Panc1 (cell line): Measurements from ENCODE around the gene PIGP. TPM values are rescaled to one million over a fixed set of nuclear protein-coding genes. Genes with fewer than 3 reads are reported as not detected.
"Not testable (repeated sequence)": the region's sequence is repeated elsewhere in the genome, so short reads cannot be mapped to it uniquely, and the experiment has no call there.

ENCODE experiments used
- ATAC-seq: fragments of 200-7000 bp; cut with Tn5 transposase; 2 replicates; pipeline ENCODE4 v1.9.1; 2020; ENCODE audit warnings: mild to moderate bottlenecking, moderate library complexity
- BruUV-seq: library from RNA; stranded (reverse); fragments of 400-500 nt; replicated peaks from 2 replicates; lab custom pipeline; 2021; lab: Mats Ljungman, UMichigan
- CTCF ChIA-PET: fragments of 300-600 bp; sonication (Branson Sonifier 250); formaldehyde crosslinking; loops from one replicate; lab custom pipeline; 2022; ENCODE audit warnings: antibody characterized with exemption; lab: Charles Lee
- POLR2A ChIA-PET: fragments of 300-600 bp; sonication (Branson Sonifier 250); formaldehyde crosslinking; loops from one replicate; lab custom pipeline; 2022; ENCODE audit warnings: antibody characterized with exemption; lab: Charles Lee
- DNase-seq: peaks from one replicate; pipeline ENCODE4 v3.0.0-alpha.2; 2010; ENCODE audit warnings: low read depth, low spot score
- H3K27ac ChIP-seq: 2 replicates; pipeline ENCODE4 v1.5.1; 2011; ENCODE audit warnings: mild to moderate bottlenecking, low read length, inconsistent platforms
- H3K27me3 ChIP-seq: fragments of 200-500 bp; sonication (Bioruptor generic); 2 replicates; pipeline ENCODE4 v1.6.0; 2014; ENCODE audit warnings: low read length, inconsistent platforms; ENCODE audit not compliant: control insufficient read depth, insufficient read depth
- H3K36me3 ChIP-seq: fragments of 200-500 bp; sonication (Bioruptor generic); 2 replicates; pipeline ENCODE4 v1.5.1; 2014; ENCODE audit warnings: inconsistent platforms, mild to moderate bottlenecking, low read length, moderate library complexity; ENCODE audit not compliant: control insufficient read depth, insufficient read depth
- H3K4me1 ChIP-seq: 2 replicates; pipeline ENCODE4 v1.5.1; 2011; ENCODE audit warnings: inconsistent platforms, mild to moderate bottlenecking, low read length, moderate library complexity; ENCODE audit not compliant: control insufficient read depth, insufficient read depth
- H3K4me3 ChIP-seq, 2 experiments: 2 replicates each; pipeline ENCODE4 v1.5.1; 2011 to 2012; ENCODE audit warnings: low read depth in 2 of 2, low read length in 2 of 2, mild to moderate bottlenecking in 2 of 2, inconsistent platforms in 1 of 2, moderate library complexity in 1 of 2
- H3K9me3 ChIP-seq: fragments of 200-500 bp; sonication (Bioruptor generic); 2 replicates; pipeline ENCODE4 v1.5.1; 2014; ENCODE audit warnings: low read depth, mild to moderate bottlenecking, inconsistent platforms, low read length, moderate library complexity; ENCODE audit not compliant: control insufficient read depth, insufficient read depth
- POLR2AphosphoS5 ChIP-seq: IDR thresholded peaks from 2 replicates; pipeline ENCODE4 v1.6.1; 2012; ENCODE audit warnings: mild to moderate bottlenecking, low read depth, low read length, moderate library complexity
- SIN3A ChIP-seq: IDR thresholded peaks from 2 replicates; pipeline ENCODE4 v1.6.1; 2012; ENCODE audit warnings: low read depth, mild to moderate bottlenecking, low read length, moderate library complexity, borderline replicate concordance; ENCODE audit not compliant: insufficient read depth
- TCF7L2 ChIP-seq: IDR thresholded peaks from 2 replicates; pipeline ENCODE4 v1.6.1; 2011; ENCODE audit warnings: mild to moderate bottlenecking, low read depth, low read length, inconsistent platforms
- in situ Hi-C: cut with HindIII; loops from 2 replicates; pipeline ENCODE4 v1.10.0; 2016; ENCODE audit warnings: low sequenced_read_pairs, low pct_unique_long_range_greater_than_20kb
- intact Hi-C: fragments of 100-400 bp; cut with micrococcal nuclease; formaldehyde crosslinking; loops from one replicate; pipeline ENCODE4 v1.10.0; 2022; ENCODE audit not compliant: unreplicated experiment
- total RNA-seq: library from RNA; stranded (reverse); gene quantifications from one replicate; pipeline ENCODE4 v1.2.1, GENCODE V29; 2021; ENCODE audit not compliant: unreplicated experiment
- TF ChIP-seq, protein P1 (sequence below), 2 experiments: IDR thresholded peaks; 2 replicates each; pipeline ENCODE4 v1.6.1; 2011 to 2012; ENCODE audit warnings: low read depth in 2 of 2, control low read depth in 1 of 2, low read length in 1 of 2, mild to moderate bottlenecking in 1 of 2, moderate library complexity in 1 of 2; ENCODE audit not compliant: insufficient read depth in 1 of 2
- TF ChIP-seq, protein P2 (sequence below): fragments of 450-650 bp; IDR thresholded peaks from 2 replicates; pipeline ENCODE4 v1.5.1; 2017; ENCODE audit warnings: mild to moderate bottlenecking

The PIGP gene
- total RNA-seq, 1 experiment from 2014 or later: 16.1 TPM

DNA sequence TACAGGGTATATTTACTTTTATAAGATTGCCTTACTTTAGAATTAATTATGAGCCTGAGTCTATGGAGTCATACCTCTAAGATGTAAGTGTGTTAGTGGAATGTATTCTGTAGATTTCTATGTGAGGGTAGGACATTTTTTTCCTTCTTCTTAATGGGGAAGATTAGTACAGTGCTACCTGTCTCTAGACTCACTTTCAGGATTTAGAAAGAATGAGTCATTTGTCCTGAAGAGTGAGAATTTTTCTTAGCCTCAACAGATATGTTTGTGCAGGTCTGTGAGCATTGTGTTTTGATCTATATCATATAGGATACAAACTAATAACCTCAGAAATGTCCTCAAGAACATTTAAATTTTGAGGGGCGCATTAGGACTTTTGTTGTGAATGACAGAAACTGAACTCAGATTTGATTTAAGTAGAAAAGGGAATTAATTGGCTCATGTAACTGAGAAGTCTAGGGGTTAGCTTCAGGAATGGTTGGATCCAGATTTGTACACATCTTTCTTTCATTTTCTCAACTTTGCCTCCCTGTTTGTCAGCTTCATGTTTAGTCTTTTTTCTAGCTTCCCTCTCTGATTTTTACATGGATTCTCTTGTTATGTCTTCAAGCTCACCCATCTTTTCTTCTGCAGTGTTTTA lies 45.4 kb upstream of the PIGP start:
- no peak for DNase-seq
- H3K27me3 ChIP-seq: no peaks in the 10 kb centered on the region
- intact Hi-C loops (no loop called here), in situ Hi-C loops (no loop called here)
- ChIA-PET POLR2A (no interaction called here), CTCF (no interaction called here)
- no peak for TF ChIP-seq SIN3A
- TF ChIP-seq, protein P1, sequence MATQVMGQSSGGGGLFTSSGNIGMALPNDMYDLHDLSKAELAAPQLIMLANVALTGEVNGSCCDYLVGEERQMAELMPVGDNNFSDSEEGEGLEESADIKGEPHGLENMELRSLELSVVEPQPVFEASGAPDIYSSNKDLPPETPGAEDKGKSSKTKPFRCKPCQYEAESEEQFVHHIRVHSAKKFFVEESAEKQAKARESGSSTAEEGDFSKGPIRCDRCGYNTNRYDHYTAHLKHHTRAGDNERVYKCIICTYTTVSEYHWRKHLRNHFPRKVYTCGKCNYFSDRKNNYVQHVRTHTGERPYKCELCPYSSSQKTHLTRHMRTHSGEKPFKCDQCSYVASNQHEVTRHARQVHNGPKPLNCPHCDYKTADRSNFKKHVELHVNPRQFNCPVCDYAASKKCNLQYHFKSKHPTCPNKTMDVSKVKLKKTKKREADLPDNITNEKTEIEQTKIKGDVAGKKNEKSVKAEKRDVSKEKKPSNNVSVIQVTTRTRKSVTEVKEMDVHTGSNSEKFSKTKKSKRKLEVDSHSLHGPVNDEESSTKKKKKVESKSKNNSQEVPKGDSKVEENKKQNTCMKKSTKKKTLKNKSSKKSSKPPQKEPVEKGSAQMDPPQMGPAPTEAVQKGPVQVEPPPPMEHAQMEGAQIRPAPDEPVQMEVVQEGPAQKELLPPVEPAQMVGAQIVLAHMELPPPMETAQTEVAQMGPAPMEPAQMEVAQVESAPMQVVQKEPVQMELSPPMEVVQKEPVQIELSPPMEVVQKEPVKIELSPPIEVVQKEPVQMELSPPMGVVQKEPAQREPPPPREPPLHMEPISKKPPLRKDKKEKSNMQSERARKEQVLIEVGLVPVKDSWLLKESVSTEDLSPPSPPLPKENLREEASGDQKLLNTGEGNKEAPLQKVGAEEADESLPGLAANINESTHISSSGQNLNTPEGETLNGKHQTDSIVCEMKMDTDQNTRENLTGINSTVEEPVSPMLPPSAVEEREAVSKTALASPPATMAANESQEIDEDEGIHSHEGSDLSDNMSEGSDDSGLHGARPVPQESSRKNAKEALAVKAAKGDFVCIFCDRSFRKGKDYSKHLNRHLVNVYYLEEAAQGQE (IDR thresholded peaks at IDR 0.05; ENCODE audit: insufficient read depth in 1 of 2, low read depth in 2 of 2, low read length in 1 of 2): no peak
- no peak for TF ChIP-seq POLR2AphosphoS5
- TF ChIP-seq TCF7L2: no peak
- TF ChIP-seq, protein P2, sequence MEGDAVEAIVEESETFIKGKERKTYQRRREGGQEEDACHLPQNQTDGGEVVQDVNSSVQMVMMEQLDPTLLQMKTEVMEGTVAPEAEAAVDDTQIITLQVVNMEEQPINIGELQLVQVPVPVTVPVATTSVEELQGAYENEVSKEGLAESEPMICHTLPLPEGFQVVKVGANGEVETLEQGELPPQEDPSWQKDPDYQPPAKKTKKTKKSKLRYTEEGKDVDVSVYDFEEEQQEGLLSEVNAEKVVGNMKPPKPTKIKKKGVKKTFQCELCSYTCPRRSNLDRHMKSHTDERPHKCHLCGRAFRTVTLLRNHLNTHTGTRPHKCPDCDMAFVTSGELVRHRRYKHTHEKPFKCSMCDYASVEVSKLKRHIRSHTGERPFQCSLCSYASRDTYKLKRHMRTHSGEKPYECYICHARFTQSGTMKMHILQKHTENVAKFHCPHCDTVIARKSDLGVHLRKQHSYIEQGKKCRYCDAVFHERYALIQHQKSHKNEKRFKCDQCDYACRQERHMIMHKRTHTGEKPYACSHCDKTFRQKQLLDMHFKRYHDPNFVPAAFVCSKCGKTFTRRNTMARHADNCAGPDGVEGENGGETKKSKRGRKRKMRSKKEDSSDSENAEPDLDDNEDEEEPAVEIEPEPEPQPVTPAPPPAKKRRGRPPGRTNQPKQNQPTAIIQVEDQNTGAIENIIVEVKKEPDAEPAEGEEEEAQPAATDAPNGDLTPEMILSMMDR: no peak
- ATAC-seq: no peak
- BruUV-seq: no TSS peak
- no peaks in the 10 kb centered on the region for H3K36me3 ChIP-seq
- no peaks in the 10 kb centered on the region for H3K9me3 ChIP-seq
- H3K4me3 ChIP-seq: no peak overlapping the region
- no peak overlapping the region for H3K27ac ChIP-seq
- no peaks in the 10 kb centered on the region for H3K4me1 ChIP-seq

- H3K36me3 ChIP-seq: no peaks in the 10 kb centered on the region
- no peaks in the 10 kb centered on the region for H3K27me3 ChIP-seq
- H3K27ac ChIP-seq: no peak overlapping the region
- ChIA-PET POLR2A (interaction anchor here (0.6 kb wide), 1 partner anchor 1162 kb away, joined by 9 read pairs; no protein-coding TSS in a partner anchor), CTCF (interaction anchor here (0.6 kb wide), 1 partner anchor 737 kb away, joined by 4 read pairs; no protein-coding TSS in a partner anchor)
- no peak for DNase-seq
- in situ Hi-C loops: no loop called here
- H3K9me3 ChIP-seq: no peaks in the 10 kb centered on the region
- intact Hi-C loops: no loop called here
- no peak for ATAC-seq
- no peaks in the 10 kb centered on the region for H3K4me1 ChIP-seq
- no TSS peak for BruUV-seq
- TF ChIP-seq POLR2AphosphoS5 (no peak), SIN3A (no peak), TCF7L2 (no peak)
- TF ChIP-seq, protein P1 (IDR thresholded peaks at IDR 0.05; ENCODE audit: insufficient read depth in 1 of 2, low read depth in 2 of 2, low read length in 1 of 2): no peak
- TF ChIP-seq, protein P2: no peak
- no peak overlapping the region for H3K4me3 ChIP-seq
Measured at GRCh38 chr21:37117204-37117603, 44.3 kb upstream of the PIGP start.

DNA sequence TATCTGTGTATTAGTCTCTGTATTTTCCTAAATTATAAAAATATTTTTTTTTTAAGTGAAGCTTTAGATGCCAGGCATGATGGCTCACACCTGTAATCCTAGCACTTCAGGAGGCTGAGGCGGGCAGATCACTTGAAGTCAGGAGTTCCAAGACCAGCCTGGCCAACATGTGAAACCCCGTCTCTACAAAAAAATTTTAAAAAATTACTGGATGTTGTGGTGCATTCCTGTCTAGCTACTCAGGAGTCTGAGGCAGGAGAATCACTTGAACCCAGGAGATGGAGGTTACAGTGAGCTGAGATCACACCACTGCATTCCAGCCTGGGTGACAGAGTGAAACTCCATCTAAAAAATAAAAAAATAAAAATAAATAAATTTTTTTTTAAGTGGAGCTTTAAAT lies 43.6 kb upstream of the PIGP start:
- in situ Hi-C loops, intact Hi-C loops, H3K36me3 ChIP-seq, CTCF ChIA-PET, H3K4me1 ChIP-seq, H3K9me3 ChIP-seq, ATAC-seq, H3K4me3 ChIP-seq, H3K27me3 ChIP-seq, BruUV-seq, H3K27ac ChIP-seq, DNase-seq, POLR2A ChIA-PET: not testable (repeated sequence)
